WTC11 (cell line): ENCODE results near the gene PPFIBP1.

Source experiments
- ARID4B ChIP-seq: sonication (generic); formaldehyde crosslinking; IDR thresholded peaks from 2 replicates; pipeline ENCODE4 v1.8.0; 2023; ENCODE audit warnings: missing genetic modification reagents, mild to moderate bottlenecking, borderline replicate concordance
- CTCF ChIP-seq: fragments of 200-600 bp; IDR thresholded peaks from 2 replicates; pipeline ENCODE4 v1.8.0; 2022; ENCODE audit warnings: antibody characterized with exemption
- E2F4 ChIP-seq: sonication (generic); formaldehyde crosslinking; IDR thresholded peaks from 2 replicates; pipeline ENCODE4 v1.8.1; 2022; ENCODE audit warnings: low read depth, mild to moderate bottlenecking, moderate library complexity, missing genetic modification reagents, borderline replicate concordance
- FOXJ3 ChIP-seq: sonication (generic); formaldehyde crosslinking; IDR thresholded peaks from 2 replicates; pipeline ENCODE4 v1.9.0; 2021; ENCODE audit warnings: missing genetic modification reagents, mild to moderate bottlenecking, borderline replicate concordance
- GABPB1 ChIP-seq: sonication (generic); formaldehyde crosslinking; IDR thresholded peaks from 2 replicates; pipeline ENCODE4 v1.8.1; 2023; ENCODE audit warnings: mild to moderate bottlenecking, missing genetic modification reagents
- KAT7 ChIP-seq: sonication (generic); formaldehyde crosslinking; IDR thresholded peaks from 2 replicates; pipeline ENCODE4 v1.8.1; 2023; ENCODE audit warnings: missing genetic modification reagents, mild to moderate bottlenecking, borderline replicate concordance
- NR2C2 ChIP-seq: sonication (generic); formaldehyde crosslinking; IDR thresholded peaks from 2 replicates; pipeline ENCODE4 v1.8.0; 2022; ENCODE audit warnings: mild to moderate bottlenecking, missing genetic modification reagents
- USF2 ChIP-seq: sonication (generic); formaldehyde crosslinking; IDR thresholded peaks from 2 replicates; pipeline ENCODE4 v1.8.1; 2023; ENCODE audit warnings: mild to moderate bottlenecking, missing genetic modification reagents, moderate library complexity
- ZBTB21 ChIP-seq: sonication (generic); formaldehyde crosslinking; IDR thresholded peaks from 2 replicates; pipeline ENCODE4 v1.8.1; 2023; ENCODE audit warnings: mild to moderate bottlenecking, missing genetic modification reagents, borderline replicate concordance

GRCh38 chr12:27535318-27535717, 11.3 kb downstream of the PPFIBP1 start:
- no peak for TF ChIP-seq CTCF
- no peak for TF ChIP-seq ARID4B (CRISPR knock-in tag)
- TF ChIP-seq USF2 (CRISPR knock-in tag): no peak
- TF ChIP-seq FOXJ3: no peak
- TF ChIP-seq E2F4 (CRISPR knock-in tag): no peak
- TF ChIP-seq GABPB1 (CRISPR knock-in tag): no peak
- TF ChIP-seq KAT7: no peak
- TF ChIP-seq NR2C2 (CRISPR knock-in tag): no peak
- no peak for TF ChIP-seq ZBTB21 (CRISPR knock-in tag)
